Mesodermal cell (in vitro differentiated cells): ENCODE data around the gene EIF1AD.

ENCODE experiments used
- H3K27ac ChIP-seq: 2 replicates; pipeline ENCODE4 v1.7.0; 2013; ENCODE audit warnings: mild to moderate bottlenecking, low read depth, low read length, moderate library complexity; ENCODE audit not compliant: severe bottlenecking
- H3K36me3 ChIP-seq: 2 replicates; pipeline ENCODE4 v1.7.1; 2013; ENCODE audit warnings: mild to moderate bottlenecking, low read length, moderate library complexity; ENCODE audit not compliant: control insufficient read depth, insufficient read depth
- H3K4me1 ChIP-seq: one replicate; pipeline ENCODE4 v1.7.1; 2013; ENCODE audit warnings: mild to moderate bottlenecking, low read length; ENCODE audit not compliant: insufficient read depth, control insufficient read depth, poor library complexity, severe bottlenecking
- H3K4me3 ChIP-seq: 2 replicates; pipeline ENCODE4 v1.7.0; 2013; ENCODE audit warnings: low read length, control low read depth, mild to moderate bottlenecking; ENCODE audit not compliant: insufficient read depth, poor library complexity, severe bottlenecking; ENCODE audit errors: extremely low read depth
- H3K9me3 ChIP-seq: 2 replicates; pipeline ENCODE4 v1.7.1; 2013; ENCODE audit warnings: mild to moderate bottlenecking, low read length, moderate library complexity; ENCODE audit not compliant: control insufficient read depth
- WGBS, 2 experiments: methylation state at CpG; one replicate each; pipeline ENCODE4 v1.1.5; 2013; ENCODE audit warnings: missing lambda C conversion rate in 2 of 2; ENCODE audit not compliant: insufficient coverage in 2 of 2; 5-methylcytosine and 5-hydroxymethylcytosine counted together

EIF1AD gene

DNA sequence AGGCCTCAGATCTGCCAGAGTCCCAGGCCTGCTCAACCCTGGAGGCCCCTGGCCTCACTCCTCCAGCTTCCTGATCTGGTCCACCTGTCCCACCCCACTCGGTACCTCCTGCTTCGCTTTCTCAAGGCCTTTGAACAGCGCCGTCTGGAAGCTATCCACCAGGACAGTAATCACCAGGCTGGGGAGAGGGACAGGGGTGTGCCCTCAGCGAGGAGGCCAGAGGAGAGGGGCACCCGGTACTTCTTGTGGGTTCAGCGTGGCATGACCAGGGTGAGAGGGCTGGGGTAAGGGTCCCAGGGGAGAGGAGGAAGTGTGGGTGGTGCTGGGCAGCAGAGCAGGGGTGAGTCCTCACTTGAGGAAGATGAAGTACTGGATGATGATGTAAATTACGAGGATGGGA lies 18.3 kb upstream of the EIF1AD start:
- peaks cover 33% of the 10 kb centered on the region for H3K4me1 ChIP-seq
- no peak overlapping the region for H3K27ac ChIP-seq
- no peaks in the 10 kb centered on the region for H3K36me3 ChIP-seq
- H3K9me3 ChIP-seq: no peaks in the 10 kb centered on the region
- no peak overlapping the region for H3K4me3 ChIP-seq
- WGBS, 2 experiments: 77 to 78% methylated on average over 7 to 8 of the region's 8 CpGs

DNA sequence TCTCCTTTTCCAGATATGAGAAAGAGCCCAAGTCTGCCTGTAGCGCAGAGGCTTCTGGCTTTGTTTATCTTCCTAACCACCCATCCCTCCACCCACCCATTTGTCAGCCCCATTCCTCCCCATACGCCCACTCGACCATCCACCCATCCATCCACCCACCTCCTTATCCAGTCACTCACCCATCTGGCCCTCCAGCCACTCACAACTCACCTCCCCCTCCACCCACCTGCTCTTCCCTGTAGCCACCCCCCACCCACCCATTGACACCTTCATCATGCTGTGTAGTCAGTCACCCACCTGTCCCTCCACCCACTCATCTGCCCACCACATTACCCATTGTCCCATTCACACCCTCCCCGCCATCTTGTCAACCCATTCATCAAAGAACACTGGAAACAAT lies 15.4 kb upstream of the EIF1AD start:
- Histone ChIP-seq H3K4me3 (no peak overlapping the region), H3K36me3 (no peaks in the 10 kb centered on the region)
- 84 to 93% methylated on average over 3 of the region's 4 CpGs for WGBS, 2 experiments

DNA sequence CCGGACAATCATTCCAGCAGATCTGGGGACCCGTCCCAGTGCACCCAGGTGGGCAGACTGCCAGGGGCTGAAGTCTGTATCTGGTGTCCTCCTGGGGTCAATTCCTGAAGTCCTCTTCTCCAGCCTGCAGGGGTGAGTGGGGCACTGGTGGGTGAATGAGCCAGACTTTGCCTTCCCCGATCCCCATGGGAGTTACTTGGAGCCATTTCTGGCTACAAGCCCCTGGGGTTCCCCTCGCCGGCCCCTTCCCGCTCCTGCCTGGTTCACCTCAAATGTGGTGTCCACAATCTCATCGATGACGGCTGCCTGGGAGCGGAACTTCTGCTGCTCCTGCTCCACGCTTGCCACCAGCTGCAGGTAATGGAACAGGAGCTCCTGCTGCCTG lies 14.8 kb upstream of the EIF1AD start:
- Histone ChIP-seq H3K36me3 (no peaks in the 10 kb centered on the region), H3K9me3 (no peaks in the 10 kb centered on the region), H3K4me3 (no peak overlapping the region), H3K27ac (no peak overlapping the region), H3K4me1 (peaks cover 38% of the 10 kb centered on the region)
- 88 to 99% methylated on average over 6 to 10 of the region's 10 CpGs for WGBS, 2 experiments

More for the DNA sequence above, 15.4 kb upstream of the EIF1AD start:
- no peaks in the 10 kb centered on the region for H3K9me3 ChIP-seq
- H3K27ac ChIP-seq: no peak overlapping the region
- peaks cover 43% of the 10 kb centered on the region for H3K4me1 ChIP-seq

DNA sequence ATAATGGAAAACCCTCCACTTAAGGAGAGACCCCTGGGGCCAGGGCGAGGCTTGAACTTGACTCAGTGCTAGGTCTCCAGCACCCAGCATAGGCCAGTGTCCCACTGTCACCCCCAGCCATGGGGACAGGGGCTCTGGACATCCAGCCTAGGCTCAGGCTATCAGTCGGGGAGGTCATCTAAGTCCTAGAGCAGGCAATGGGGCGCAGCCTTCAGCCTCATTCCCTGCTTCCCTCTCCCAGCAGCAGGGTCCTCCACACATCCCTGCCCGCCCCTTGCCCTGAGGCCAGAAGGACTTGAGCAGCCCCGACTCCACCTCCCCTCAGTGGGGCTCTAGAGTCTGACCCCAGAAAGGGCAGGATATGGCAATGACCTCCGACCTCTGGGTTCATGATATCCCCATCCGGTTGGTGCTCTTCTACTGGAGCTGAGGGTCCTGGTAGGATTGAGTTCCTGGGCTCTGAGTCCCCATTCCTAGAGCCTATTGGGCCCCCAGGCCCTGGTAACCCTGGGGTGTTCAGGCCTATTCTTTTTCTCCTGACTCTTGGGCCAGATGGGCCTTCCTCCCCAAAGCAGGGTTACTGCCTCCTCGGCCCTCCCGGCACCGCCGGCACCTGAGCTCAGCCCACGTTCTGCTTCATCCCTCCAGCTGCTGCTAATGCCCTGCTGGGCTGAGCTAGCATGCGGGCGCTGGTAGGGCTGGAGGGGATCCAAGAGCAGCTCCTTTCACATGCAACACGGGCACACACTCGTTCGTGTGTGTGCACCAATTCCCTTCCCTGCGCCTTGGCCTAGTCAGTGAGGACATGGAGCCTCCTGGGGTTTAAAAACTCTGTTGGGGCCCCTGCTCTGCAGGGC lies 14.2 kb upstream of the EIF1AD start:
- Histone ChIP-seq H3K4me3 (no peak overlapping the region), H3K4me1 (peaks cover 32% of the 10 kb centered on the region), H3K27ac (no peak overlapping the region), H3K9me3 (no peaks in the 10 kb centered on the region), H3K36me3 (no peaks in the 10 kb centered on the region)
- 89 to 92% methylated on average over 16 to 18 of the region's 18 CpGs for WGBS, 2 experiments

DNA sequence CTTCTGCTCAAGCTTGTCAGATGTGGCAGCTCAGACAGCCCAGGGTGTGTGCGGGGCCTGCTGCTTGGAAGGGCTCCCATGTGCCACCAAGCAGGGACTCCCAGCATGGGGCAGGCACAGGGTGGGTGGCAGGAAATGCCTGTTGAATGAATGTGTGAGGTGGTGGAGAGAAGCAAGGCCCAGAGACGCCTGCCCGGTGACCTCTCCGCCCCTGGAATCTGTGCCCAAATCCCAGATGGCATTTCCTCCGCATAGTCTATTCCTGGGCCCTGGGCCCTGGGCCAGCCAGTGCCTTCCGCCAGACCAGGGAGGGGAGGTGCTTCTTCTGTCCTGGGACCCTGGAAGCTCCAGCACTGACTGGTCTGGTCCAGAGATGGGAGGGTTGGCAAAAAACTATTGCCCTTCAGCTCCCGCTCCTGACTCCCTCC lies 13.5 kb upstream of the EIF1AD start:
- peak overlapping the region; percentile 16 for H3K27ac ChIP-seq
- WGBS, 2 experiments: 80 to 83% methylated on average over 6 of the region's 7 CpGs

DNA sequence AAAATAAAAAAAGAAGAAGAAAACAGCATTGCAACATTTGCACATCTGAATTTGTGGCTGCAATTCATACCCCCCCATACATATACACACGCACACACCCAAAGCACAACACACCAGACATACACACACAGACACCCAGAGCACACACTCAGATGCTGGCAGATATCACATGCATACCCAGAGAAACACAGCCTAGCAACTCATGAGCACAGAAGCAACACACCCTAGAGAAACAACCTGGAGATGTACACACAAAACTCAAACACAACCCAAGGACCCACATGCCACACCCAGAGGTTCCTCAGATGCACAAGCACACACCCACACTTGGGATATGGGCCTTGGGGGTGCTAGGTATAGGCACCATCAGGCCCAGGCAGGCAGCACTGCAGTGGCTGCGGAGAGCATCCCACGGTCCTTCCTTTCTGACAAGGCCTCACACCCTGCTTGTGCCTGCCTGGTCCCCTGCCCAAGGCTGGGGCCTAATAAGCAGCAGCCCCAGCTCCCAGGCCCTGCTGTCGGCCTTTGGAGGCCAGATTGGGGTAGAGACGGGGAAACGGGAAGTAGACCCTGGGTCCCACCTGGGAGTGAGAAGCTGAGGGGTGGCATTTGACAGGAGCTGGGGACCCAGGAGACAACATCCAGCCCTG lies 13.0 kb upstream of the EIF1AD start:
- 93 to 95% methylated on average over 2 to 5 of the region's 6 CpGs for WGBS, 2 experiments
- H3K4me3 ChIP-seq: no peak overlapping the region
- peaks cover 25% of the 10 kb centered on the region for H3K4me1 ChIP-seq
- peak overlapping the region; percentile 16 for H3K27ac ChIP-seq
- no peaks in the 10 kb centered on the region for H3K9me3 ChIP-seq
- no peaks in the 10 kb centered on the region for H3K36me3 ChIP-seq

More for the DNA sequence above, 13.5 kb upstream of the EIF1AD start:
- no peaks in the 10 kb centered on the region for H3K36me3 ChIP-seq
- no peaks in the 10 kb centered on the region for H3K9me3 ChIP-seq
- peaks cover 25% of the 10 kb centered on the region for H3K4me1 ChIP-seq
- H3K4me3 ChIP-seq: no peak overlapping the region

DNA sequence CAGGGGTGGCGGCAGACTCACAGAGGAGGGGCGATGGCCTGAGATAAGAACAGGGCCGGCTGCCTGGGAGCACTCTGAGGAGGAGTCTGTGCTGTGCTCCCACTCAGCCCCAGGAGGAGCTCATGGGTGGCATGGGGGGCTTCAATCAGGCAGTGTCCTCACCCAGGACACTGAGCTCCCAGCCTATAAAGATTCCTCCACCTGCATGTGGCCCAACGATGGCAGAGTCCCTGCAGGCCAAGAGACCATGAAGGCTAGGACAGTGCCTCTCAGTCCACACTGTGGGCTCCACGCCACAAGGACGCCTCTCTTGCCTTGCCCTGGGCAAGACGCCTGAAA lies 11.8 kb upstream of the EIF1AD start:
- Histone ChIP-seq H3K4me1 (peaks cover 27% of the 10 kb centered on the region), H3K36me3 (no peaks in the 10 kb centered on the region), H3K27ac (no peak overlapping the region), H3K9me3 (no peaks in the 10 kb centered on the region), H3K4me3 (no peak overlapping the region)
- WGBS, 2 experiments: 79 to 80% methylated on average over 4 to 7 of the region's 7 CpGs

DNA sequence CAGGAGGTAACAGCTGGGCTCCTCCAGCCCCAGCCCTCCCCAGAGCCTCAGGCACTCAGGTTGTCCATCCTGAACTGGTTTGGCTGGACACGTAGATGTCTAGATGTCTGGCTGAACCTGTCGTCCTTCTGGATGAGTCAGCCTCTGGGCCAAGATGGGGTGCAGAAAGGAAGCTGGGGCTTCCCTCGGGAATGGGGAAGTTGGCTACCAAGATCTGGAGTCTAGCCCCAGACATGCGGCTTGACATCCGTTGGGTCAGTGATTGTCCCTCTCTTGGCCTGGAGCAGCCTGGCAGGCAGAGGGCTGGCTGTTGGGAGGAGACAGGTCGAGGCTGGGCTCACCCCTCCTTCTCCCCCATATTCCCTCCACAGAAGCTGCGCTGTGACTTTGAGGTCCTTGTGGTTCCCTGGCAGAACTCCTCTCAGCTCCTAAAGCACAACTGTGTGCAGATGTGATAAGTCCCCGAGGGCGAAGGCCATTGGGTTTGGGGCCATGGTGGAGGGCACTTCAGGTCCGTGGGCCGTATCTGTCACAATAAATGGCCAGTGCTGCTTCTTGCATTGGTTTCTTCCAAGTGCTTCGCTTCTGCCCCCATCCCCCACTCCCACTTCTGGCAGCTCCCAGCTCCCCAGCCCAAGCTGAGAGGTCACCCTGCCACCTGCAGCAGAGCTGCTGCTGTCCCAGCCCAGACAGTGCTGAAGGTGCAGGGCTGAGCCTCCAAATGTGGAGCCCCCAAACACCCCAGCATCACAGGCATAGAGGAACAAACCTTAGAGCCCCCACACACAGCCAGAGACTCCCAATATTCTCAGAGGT lies 11.2 kb upstream of the EIF1AD start:
- Histone ChIP-seq H3K4me3 (no peak overlapping the region), H3K4me1 (peaks cover 27% of the 10 kb centered on the region), H3K9me3 (no peaks in the 10 kb centered on the region), H3K36me3 (no peaks in the 10 kb centered on the region), H3K27ac (no peak overlapping the region)
- WGBS, 2 experiments: 82 to 84% methylated on average over 10 to 11 of the region's 12 CpGs

DNA sequence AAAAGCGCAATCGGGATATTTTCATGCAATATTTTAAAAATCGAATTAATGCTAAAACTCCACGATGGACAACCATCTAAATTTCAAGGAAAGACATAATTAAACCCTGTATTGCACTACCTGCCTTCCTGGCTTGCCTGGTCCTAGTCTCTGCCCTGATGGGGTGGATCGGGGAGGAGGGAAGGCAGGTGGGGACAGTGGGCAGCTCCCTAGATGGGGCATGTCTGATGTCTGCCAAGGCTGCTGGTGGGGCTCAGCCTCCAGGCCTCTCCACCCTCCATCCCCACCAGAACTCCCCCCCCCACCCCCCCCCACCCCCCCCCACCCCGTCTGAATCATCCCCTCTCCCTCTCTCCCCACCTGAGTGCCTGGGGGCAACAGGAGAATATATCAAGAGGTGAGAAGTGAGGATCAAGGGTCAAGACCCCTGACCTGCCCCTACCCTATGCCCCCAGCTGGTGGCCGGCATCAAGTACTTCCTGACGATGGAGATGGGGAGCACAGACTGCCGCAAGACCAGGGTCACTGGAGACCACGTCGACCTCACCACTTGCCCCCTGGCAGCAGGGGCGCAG lies 10.5 kb upstream of the EIF1AD start:
- H3K4me1 ChIP-seq: peaks cover 27% of the 10 kb centered on the region
- no peaks in the 10 kb centered on the region for H3K9me3 ChIP-seq
- WGBS, 2 experiments: 77 to 86% methylated on average over 7 to 10 of the region's 12 CpGs
- no peaks in the 10 kb centered on the region for H3K36me3 ChIP-seq
- no peak overlapping the region for H3K4me3 ChIP-seq
- no peak overlapping the region for H3K27ac ChIP-seq

DNA sequence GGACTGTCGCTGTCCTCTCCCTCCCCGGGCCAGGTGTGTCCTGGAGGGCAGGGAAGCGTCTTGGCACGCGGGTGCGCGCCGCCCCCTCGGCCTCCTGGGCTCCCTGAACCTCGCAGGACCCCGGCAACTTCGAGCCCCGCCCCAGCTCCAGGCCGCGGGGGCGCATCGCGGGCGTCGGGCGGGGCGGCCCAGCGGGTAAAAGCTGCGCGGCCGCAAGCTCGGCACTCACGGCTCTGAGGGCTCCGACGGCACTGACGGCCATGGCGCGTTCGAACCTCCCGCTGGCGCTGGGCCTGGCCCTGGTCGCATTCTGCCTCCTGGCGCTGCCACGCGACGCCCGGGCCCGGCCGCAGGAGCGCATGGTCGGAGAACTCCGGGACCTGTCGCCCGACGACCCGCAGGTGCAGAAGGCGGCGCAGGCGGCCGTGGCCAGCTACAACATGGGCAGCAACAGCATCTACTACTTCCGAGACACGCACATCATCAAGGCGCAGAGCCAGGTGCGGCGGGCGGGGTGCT lies 9.9 kb upstream of the EIF1AD start, which contains the start of gene CST6:
Gene CST6 (plus strand): TSS at position 224 of the 519 bp plus-strand sequence. CDS start 37 bp downstream, at position 261.
- no peak within 1 kb of the TSS for H3K4me3 ChIP-seq
- H3K9me3 ChIP-seq: no peaks in the 10 kb centered on the region
- no peak within 1 kb of the TSS for H3K27ac ChIP-seq
- H3K4me1 ChIP-seq: peaks cover 31% of the 10 kb centered on the region
- H3K36me3 ChIP-seq: no peaks in the 10 kb centered on the region
- WGBS, 2 experiments: 76 to 88% methylated on average over 61 of the region's 61 CpGs
